ENCODE data around the gene EPHA8.

The EPHA8 gene

GRCh38 chr1:22569269-22569668, 6.0 kb downstream of the EPHA8 start:
- TF ChIP-seq CTCF (conservative IDR thresholded peaks at IDR 0.05; ENCODE audit: control insufficient read depth, insufficient read depth, low read depth, low read length): no peak
- H3K4me3 ChIP-seq (ENCODE audit: control insufficient read depth, low read depth, low read length): no peak overlapping the region
- no peak for DNase-seq (ENCODE audit: low read depth)

- no peak for TF ChIP-seq CTCF (conservative IDR thresholded peaks at IDR 0.05; ENCODE audit: control insufficient read depth, insufficient read depth, low read depth, low read length)
- no peak overlapping the region for H3K4me3 ChIP-seq (ENCODE audit: control insufficient read depth, low read depth, low read length)
- no peak for DNase-seq (ENCODE audit: low read depth)
Observed at GRCh38 chr1:22570140-22570909, 7.0 kb downstream of the EPHA8 start.

- TF ChIP-seq CTCF (conservative IDR thresholded peaks at IDR 0.05; ENCODE audit: control insufficient read depth, insufficient read depth, low read depth, low read length): no peak
- no peak for DNase-seq (ENCODE audit: low read depth)
- no peak overlapping the region for H3K4me3 ChIP-seq (ENCODE audit: control insufficient read depth, low read depth, low read length)
Observed at GRCh38 chr1:22572818-22573217, 9.5 kb downstream of the EPHA8 start.

GRCh38 chr1:22573237-22573636, 9.9 kb downstream of the EPHA8 start:
- no peak for DNase-seq (ENCODE audit: low read depth)
- no peak for TF ChIP-seq CTCF (conservative IDR thresholded peaks at IDR 0.05; ENCODE audit: control insufficient read depth, insufficient read depth, low read depth, low read length)
- no peak overlapping the region for H3K4me3 ChIP-seq (ENCODE audit: control insufficient read depth, low read depth, low read length)

GRCh38 chr1:22575532-22576149, 12.4 kb downstream of the EPHA8 start:
- no peak for DNase-seq (ENCODE audit: low read depth)
- H3K4me3 ChIP-seq (ENCODE audit: control insufficient read depth, low read depth, low read length): no peak overlapping the region
- TF ChIP-seq CTCF (conservative IDR thresholded peaks at IDR 0.05; ENCODE audit: control insufficient read depth, insufficient read depth, low read depth, low read length): no peak

- no peak overlapping the region for H3K4me3 ChIP-seq (ENCODE audit: control insufficient read depth, low read depth, low read length)
- no peak for TF ChIP-seq CTCF (conservative IDR thresholded peaks at IDR 0.05; ENCODE audit: control insufficient read depth, insufficient read depth, low read depth, low read length)
- DNase-seq (ENCODE audit: low read depth): no peak
Observed at GRCh38 chr1:22576150-22576544, 12.9 kb downstream of the EPHA8 start.

Measured in fibroblast of mammary gland (primary cell).